HepG2 (cell line): ENCODE measurements around the gene TPGS1. TPM values are rescaled to one million over a fixed set of nuclear protein-coding genes. Genes with fewer than 3 reads are reported as not detected.
A peak's percentile ranks its signal among the peaks of the same experiment; 100 is the strongest.

Experiments used
- CEBPZ ChIP-seq: IDR thresholded peaks from 2 replicates; pipeline ENCODE4 v1.6.1; 2012; ENCODE audit warnings: low read length, improper control_type of control experiment
- EP300 ChIP-seq, 3 experiments: sonication (generic) in 1 of 3; formaldehyde crosslinking in 1 of 3; IDR thresholded peaks; 2 replicates each; pipeline versions ENCODE4 v1.5.1 to v1.6.1; 2011 to 2020; ENCODE audit warnings: low read depth in 2 of 3, low read length in 2 of 3, borderline replicate concordance in 1 of 3, improper control_type of control experiment in 1 of 3, mild to moderate bottlenecking in 1 of 3, missing genetic modification reagents in 1 of 3, moderate library complexity in 1 of 3
- GZF1 ChIP-seq: sonication (generic); formaldehyde crosslinking; IDR thresholded peaks from 2 replicates; pipeline ENCODE4 v1.5.1; 2020; ENCODE audit warnings: mild to moderate bottlenecking, missing genetic modification reagents
- HDAC1 ChIP-seq: sonication (generic); formaldehyde crosslinking; IDR thresholded peaks from 2 replicates; pipeline ENCODE4 v1.5.1; 2020; ENCODE audit warnings: mild to moderate bottlenecking, missing genetic modification reagents
- MED13 ChIP-seq: sonication (generic); formaldehyde crosslinking; IDR thresholded peaks from 2 replicates; pipeline ENCODE4 v1.5.0; 2020; ENCODE audit warnings: missing genetic modification reagents
- MIER3 ChIP-seq: IDR thresholded peaks from 2 replicates; pipeline ENCODE4 v1.6.1; 2016; ENCODE audit warnings: missing compliant biosample characterization, borderline replicate concordance
- SP1 ChIP-seq, 2 experiments: fragments of 450-650 bp in 1 of 2; sonication (generic) in 1 of 2; formaldehyde crosslinking in 1 of 2; IDR thresholded peaks; 2 replicates each; pipeline versions ENCODE4 v1.4.0 to v1.6.1; 2016 to 2020; ENCODE audit warnings: missing genetic modification reagents in 1 of 2
- TFDP2 ChIP-seq: sonication (generic); formaldehyde crosslinking; IDR thresholded peaks from 2 replicates; pipeline ENCODE4 v1.4.0; 2020; ENCODE audit warnings: missing genetic modification reagents
- TOPORS ChIP-seq: sonication (generic); formaldehyde crosslinking; IDR thresholded peaks from 2 replicates; pipeline ENCODE4 v1.8.0; 2023; ENCODE audit warnings: mild to moderate bottlenecking, missing genetic modification reagents
- YEATS4 ChIP-seq: sonication (generic); formaldehyde crosslinking; IDR thresholded peaks from 2 replicates; pipeline ENCODE4 v1.4.0; 2020; ENCODE audit warnings: missing genetic modification reagents, borderline replicate concordance
- ZNF350 ChIP-seq: sonication (generic); formaldehyde crosslinking; IDR thresholded peaks from 2 replicates; pipeline ENCODE4 v1.4.0; 2020; ENCODE audit warnings: mild to moderate bottlenecking, low read depth, missing genetic modification reagents, borderline replicate concordance
- ZNF512B ChIP-seq: sonication (generic); formaldehyde crosslinking; IDR thresholded peaks from 2 replicates; pipeline ENCODE4 v1.5.1; 2020; ENCODE audit warnings: missing genetic modification reagents, mild to moderate bottlenecking, borderline replicate concordance
- ZNF567 ChIP-seq: sonication (generic); formaldehyde crosslinking; IDR thresholded peaks from 2 replicates; pipeline ENCODE4 v1.8.1; 2023; ENCODE audit warnings: mild to moderate bottlenecking, missing genetic modification reagents, borderline replicate concordance
- ZNF672 ChIP-seq: sonication (generic); formaldehyde crosslinking; IDR thresholded peaks from 2 replicates; pipeline ENCODE4 v1.8.1; 2022; ENCODE audit warnings: missing genetic modification reagents
- ZNF770 ChIP-seq: sonication (generic); formaldehyde crosslinking; IDR thresholded peaks from 2 replicates; pipeline ENCODE4 v1.5.0; 2020; ENCODE audit warnings: mild to moderate bottlenecking, missing genetic modification reagents
- polyA plus RNA-seq, 8 experiments: library from polyadenylated mRNA; depleted of rRNA in 3 of 8; stranded (reverse) in 7 of 8; unstranded in 1 of 8; fragments of >200 nt; fragmentation: Illumina TruSeq in 4 of 8; extraction: Trizol in 4 of 8; gene quantifications; 2 replicates each; pipeline versions ENCODE4 v1.2.1 to v1.2.3, GENCODE V29; 2011 to 2016; ENCODE audit warnings: low read depth in 4 of 8, missing spikeins in 1 of 8, mixed read lengths in 1 of 8; ENCODE audit not compliant: insufficient read depth in 1 of 8
- total RNA-seq, 5 experiments: library from RNA; depleted of rRNA; stranded (reverse); fragments of >200 nt; fragmentation: Illumina TruSeq; extraction: Trizol; gene quantifications; 2 replicates each; pipeline ENCODE4 v1.2.3, GENCODE V29; 2016; ENCODE audit warnings: low read depth in 1 of 5
- TF ChIP-seq, protein P1 (sequence below): sonication (generic); formaldehyde crosslinking; IDR thresholded peaks from 2 replicates; pipeline ENCODE4 v1.9.0; 2021; ENCODE audit warnings: missing genetic modification reagents, borderline replicate concordance

Gene TPGS1
- total and polyA plus RNA-seq, 2 of the 13 experiments (the other 11 are each of a cell fraction or from before 2014, with no cell fraction given), result 1.1 to 6.2 TPM

GRCh38 chr19:524062-524674 is 16.9 kb downstream of the TPGS1 start (continued):
- peak; percentile 84 to 91; a peak in 3 of 4 replicates for TF ChIP-seq EP300 (IDR thresholded peaks at IDR 0.05; ENCODE audit: low read depth in 2 of 2, low read length in 2 of 2)
- peak; percentile 64; the same call in 1 of the 2 replicates for TF ChIP-seq EP300 (CRISPR knock-in tag; IDR thresholded peaks at IDR 0.05; ENCODE audit: borderline replicate concordance)
- no peak for TF ChIP-seq GZF1
- TF ChIP-seq SP1 (IDR thresholded peaks at IDR 0.05), result no peak
- TF ChIP-seq SP1 (CRISPR knock-in tag; IDR thresholded peaks at IDR 0.05), result peak; percentile 75; the same call in 1 of the 2 replicates
- TF ChIP-seq ZNF567 (CRISPR knock-in tag), result no peak
- peak; percentile 70; the same call in 1 of the 2 replicates for TF ChIP-seq YEATS4 (CRISPR knock-in tag)
- TF ChIP-seq, protein P1, sequence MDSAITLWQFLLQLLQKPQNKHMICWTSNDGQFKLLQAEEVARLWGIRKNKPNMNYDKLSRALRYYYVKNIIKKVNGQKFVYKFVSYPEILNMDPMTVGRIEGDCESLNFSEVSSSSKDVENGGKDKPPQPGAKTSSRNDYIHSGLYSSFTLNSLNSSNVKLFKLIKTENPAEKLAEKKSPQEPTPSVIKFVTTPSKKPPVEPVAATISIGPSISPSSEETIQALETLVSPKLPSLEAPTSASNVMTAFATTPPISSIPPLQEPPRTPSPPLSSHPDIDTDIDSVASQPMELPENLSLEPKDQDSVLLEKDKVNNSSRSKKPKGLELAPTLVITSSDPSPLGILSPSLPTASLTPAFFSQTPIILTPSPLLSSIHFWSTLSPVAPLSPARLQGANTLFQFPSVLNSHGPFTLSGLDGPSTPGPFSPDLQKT (CRISPR knock-in tag), result no peak
- TF ChIP-seq ZNF512B (CRISPR knock-in tag), result no peak
- TF ChIP-seq TFDP2 (CRISPR knock-in tag), result peak; percentile 80
- peak; percentile 62 for TF ChIP-seq ZNF770 (CRISPR knock-in tag)
- peak; percentile 29; the same call in 1 of the 2 replicates for TF ChIP-seq MIER3 (CRISPR knock-in tag)
- peak; percentile 89 for TF ChIP-seq HDAC1 (CRISPR knock-in tag)
- peak; percentile 90; the same call in 1 of the 2 replicates for TF ChIP-seq MED13 (CRISPR knock-in tag)
- no peak for TF ChIP-seq ZNF672
- 0 out of 2 replicates have a peak, but pooled peaks have one; percentile 41 for TF ChIP-seq TOPORS (CRISPR knock-in tag)
- peak; percentile 82 for TF ChIP-seq ZNF350 (CRISPR knock-in tag)
- TF ChIP-seq CEBPZ, result no peak
